ENCODE results near the gene KCNK10. TPM values are rescaled to one million over a fixed set of nuclear protein-coding genes. Genes with fewer than 3 reads are reported as not detected.

KCNK10 gene
- total RNA-seq, 6 experiments from 2014 or later: not detected

GRCh38 chr14:88300817-88301216, 22.3 kb downstream of the KCNK10 start:
- H3K27ac Mint-ChIP-seq: no peak overlapping the region
- H3K4me3 Mint-ChIP-seq: no peak overlapping the region
- no peak for DNase-seq
- H3K4me1 Mint-ChIP-seq (ENCODE audit: low read depth): no peaks in the 10 kb centered on the region
- H3K9me3 Mint-ChIP-seq: peaks cover 5% of the 10 kb centered on the region; the same call in 1 of the 2 replicates
- TF ChIP-seq, protein P1, sequence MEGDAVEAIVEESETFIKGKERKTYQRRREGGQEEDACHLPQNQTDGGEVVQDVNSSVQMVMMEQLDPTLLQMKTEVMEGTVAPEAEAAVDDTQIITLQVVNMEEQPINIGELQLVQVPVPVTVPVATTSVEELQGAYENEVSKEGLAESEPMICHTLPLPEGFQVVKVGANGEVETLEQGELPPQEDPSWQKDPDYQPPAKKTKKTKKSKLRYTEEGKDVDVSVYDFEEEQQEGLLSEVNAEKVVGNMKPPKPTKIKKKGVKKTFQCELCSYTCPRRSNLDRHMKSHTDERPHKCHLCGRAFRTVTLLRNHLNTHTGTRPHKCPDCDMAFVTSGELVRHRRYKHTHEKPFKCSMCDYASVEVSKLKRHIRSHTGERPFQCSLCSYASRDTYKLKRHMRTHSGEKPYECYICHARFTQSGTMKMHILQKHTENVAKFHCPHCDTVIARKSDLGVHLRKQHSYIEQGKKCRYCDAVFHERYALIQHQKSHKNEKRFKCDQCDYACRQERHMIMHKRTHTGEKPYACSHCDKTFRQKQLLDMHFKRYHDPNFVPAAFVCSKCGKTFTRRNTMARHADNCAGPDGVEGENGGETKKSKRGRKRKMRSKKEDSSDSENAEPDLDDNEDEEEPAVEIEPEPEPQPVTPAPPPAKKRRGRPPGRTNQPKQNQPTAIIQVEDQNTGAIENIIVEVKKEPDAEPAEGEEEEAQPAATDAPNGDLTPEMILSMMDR (IDR thresholded peaks at IDR 0.05): no peak
- H3K27me3 Mint-ChIP-seq (ENCODE audit: insufficient read depth): peaks cover 4% of the 10 kb centered on the region
- no peaks in the 10 kb centered on the region for H3K36me3 Mint-ChIP-seq (ENCODE audit: low read depth)

GRCh38 chr14:88299865-88300530, 23.1 kb downstream of the KCNK10 start:
- H3K4me1 Mint-ChIP-seq (ENCODE audit: low read depth): no peaks in the 10 kb centered on the region
- no peak for DNase-seq
- peaks cover 4% of the 10 kb centered on the region for H3K27me3 Mint-ChIP-seq (ENCODE audit: insufficient read depth)
- peaks cover 6% of the 10 kb centered on the region; the same call in 1 of the 2 replicates for H3K9me3 Mint-ChIP-seq
- no peaks in the 10 kb centered on the region for H3K36me3 Mint-ChIP-seq (ENCODE audit: low read depth)
- H3K4me3 Mint-ChIP-seq: no peak overlapping the region
- H3K27ac Mint-ChIP-seq: no peak overlapping the region
- TF ChIP-seq, protein P1 (IDR thresholded peaks at IDR 0.05): no peak

DNA sequence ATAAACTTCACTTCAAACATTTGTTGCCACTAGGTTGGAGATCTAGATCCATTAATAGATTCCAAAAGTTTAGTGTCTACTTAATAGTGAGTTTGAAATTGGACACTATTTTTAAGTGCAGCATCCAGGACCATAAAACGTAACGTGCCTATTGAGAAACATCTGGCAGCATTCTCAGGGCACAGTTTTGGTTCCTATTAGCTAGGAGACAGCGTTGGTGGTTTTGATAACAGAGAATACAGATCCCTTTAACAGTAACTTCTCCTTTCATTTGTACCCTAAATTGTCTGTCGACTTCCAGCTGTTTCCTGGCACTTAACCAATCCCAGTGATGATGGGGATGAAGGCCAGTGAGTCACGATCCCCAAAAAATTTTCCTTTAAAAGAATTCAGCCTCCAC, 25.8 kb downstream of the KCNK10 start:
- TF ChIP-seq, protein P1 (IDR thresholded peaks at IDR 0.05): no peak
- H3K27ac Mint-ChIP-seq: no peak overlapping the region
- no peak overlapping the region for H3K4me3 Mint-ChIP-seq
- peaks cover 15% of the 10 kb centered on the region; the same call in 1 of the 2 replicates for H3K9me3 Mint-ChIP-seq
- DNase-seq: no peak
- peaks cover 7% of the 10 kb centered on the region for H3K27me3 Mint-ChIP-seq (ENCODE audit: insufficient read depth)
- no peaks in the 10 kb centered on the region for H3K36me3 Mint-ChIP-seq (ENCODE audit: low read depth)
- H3K4me1 Mint-ChIP-seq (ENCODE audit: low read depth): no peaks in the 10 kb centered on the region

- Mint-ChIP-seq H3K27me3 (ENCODE audit: insufficient read depth) (peaks cover 7% of the 10 kb centered on the region), H3K4me1 (ENCODE audit: low read depth) (no peaks in the 10 kb centered on the region), H3K9me3 (peaks cover 11% of the 10 kb centered on the region; the same call in 1 of the 2 replicates), H3K27ac (no peak overlapping the region), H3K4me3 (no peak overlapping the region), H3K36me3 (ENCODE audit: low read depth) (no peaks in the 10 kb centered on the region)
- TF ChIP-seq, protein P1 (IDR thresholded peaks at IDR 0.05): no peak
- DNase-seq: no peak
These were observed 26.7 kb downstream of the KCNK10 start for GRCh38 chr14:88296351-88296750.

DNA sequence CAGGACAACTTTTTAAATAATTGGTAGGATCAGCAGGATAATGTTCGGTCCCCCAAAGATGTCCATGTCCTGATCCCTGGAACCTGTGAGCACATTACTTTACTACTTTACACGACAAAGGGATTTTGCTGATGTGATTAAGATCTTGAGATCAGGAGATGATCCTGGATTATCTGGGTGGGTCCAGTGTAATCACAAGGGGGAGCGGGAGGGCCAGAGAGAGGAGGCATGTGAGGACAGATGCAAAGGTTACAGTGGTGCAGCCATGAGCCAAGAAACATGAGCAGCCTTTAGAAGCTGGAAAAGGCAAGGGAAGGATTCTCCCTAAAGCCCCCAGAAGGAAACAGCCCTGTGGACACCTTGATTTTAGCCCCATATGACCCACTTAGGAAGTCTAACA, 33.1 kb downstream of the KCNK10 start:
- H3K36me3 Mint-ChIP-seq (ENCODE audit: low read depth): no peaks in the 10 kb centered on the region
- TF ChIP-seq, protein P1 (IDR thresholded peaks at IDR 0.05): no peak
- no peak for DNase-seq

More for the DNA sequence above, 33.1 kb downstream of the KCNK10 start:
- Mint-ChIP-seq H3K4me1 (ENCODE audit: low read depth) (no peaks in the 10 kb centered on the region), H3K4me3 (no peak overlapping the region), H3K9me3 (peaks cover 8% of the 10 kb centered on the region; the same call in 1 of the 2 replicates), H3K27me3 (ENCODE audit: insufficient read depth) (peaks cover 3% of the 10 kb centered on the region), H3K27ac (no peak overlapping the region)

Data from HFFc6 (cell line).